Measurements from ENCODE around the gene FOSL2.

DNA sequence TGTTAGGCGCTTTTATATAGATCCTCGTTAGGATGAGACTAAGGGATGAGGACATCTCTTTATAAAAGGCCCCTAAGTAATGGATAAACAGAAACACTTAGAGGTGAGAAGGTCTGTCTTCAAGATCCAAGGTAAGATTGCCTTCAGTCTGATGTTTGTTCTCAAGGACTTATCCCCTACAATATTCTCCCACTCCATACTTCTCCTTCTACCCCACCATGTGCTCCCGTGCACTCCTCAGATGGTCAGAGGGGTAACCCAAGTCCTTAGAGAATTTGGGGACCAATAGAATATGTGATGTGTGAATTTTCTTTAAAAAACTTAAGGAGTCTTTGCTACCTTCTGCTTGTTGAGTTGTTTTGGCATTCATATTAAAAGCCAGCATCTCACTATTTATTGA is 23.1 kb downstream of the FOSL2 start:
- no peak for TF ChIP-seq ZNF654 (tag by site-specific recombination; IDR thresholded peaks at IDR 0.05; ENCODE audit: low read depth)
- TF ChIP-seq, protein P1, sequence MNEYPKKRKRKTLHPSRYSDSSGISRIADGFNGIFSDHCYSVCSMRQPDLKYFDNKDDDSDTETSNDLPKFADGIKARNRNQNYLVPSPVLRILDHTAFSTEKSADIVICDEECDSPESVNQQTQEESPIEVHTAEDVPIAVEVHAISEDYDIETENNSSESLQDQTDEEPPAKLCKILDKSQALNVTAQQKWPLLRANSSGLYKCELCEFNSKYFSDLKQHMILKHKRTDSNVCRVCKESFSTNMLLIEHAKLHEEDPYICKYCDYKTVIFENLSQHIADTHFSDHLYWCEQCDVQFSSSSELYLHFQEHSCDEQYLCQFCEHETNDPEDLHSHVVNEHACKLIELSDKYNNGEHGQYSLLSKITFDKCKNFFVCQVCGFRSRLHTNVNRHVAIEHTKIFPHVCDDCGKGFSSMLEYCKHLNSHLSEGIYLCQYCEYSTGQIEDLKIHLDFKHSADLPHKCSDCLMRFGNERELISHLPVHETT (tag by site-specific recombination; IDR thresholded peaks at IDR 0.05): no peak
- TF ChIP-seq ZNF510 (tag by site-specific recombination; IDR thresholded peaks at IDR 0.05; ENCODE audit: insufficient replicate concordance): no peak
- TF ChIP-seq, protein P2, sequence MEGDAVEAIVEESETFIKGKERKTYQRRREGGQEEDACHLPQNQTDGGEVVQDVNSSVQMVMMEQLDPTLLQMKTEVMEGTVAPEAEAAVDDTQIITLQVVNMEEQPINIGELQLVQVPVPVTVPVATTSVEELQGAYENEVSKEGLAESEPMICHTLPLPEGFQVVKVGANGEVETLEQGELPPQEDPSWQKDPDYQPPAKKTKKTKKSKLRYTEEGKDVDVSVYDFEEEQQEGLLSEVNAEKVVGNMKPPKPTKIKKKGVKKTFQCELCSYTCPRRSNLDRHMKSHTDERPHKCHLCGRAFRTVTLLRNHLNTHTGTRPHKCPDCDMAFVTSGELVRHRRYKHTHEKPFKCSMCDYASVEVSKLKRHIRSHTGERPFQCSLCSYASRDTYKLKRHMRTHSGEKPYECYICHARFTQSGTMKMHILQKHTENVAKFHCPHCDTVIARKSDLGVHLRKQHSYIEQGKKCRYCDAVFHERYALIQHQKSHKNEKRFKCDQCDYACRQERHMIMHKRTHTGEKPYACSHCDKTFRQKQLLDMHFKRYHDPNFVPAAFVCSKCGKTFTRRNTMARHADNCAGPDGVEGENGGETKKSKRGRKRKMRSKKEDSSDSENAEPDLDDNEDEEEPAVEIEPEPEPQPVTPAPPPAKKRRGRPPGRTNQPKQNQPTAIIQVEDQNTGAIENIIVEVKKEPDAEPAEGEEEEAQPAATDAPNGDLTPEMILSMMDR (tag by site-specific recombination; IDR thresholded peaks at IDR 0.05): no peak
- TF ChIP-seq ZNF792 (tag by site-specific recombination; IDR thresholded peaks at IDR 0.05): no peak
- no peak for TF ChIP-seq ZNF239 (tag by site-specific recombination; IDR thresholded peaks at IDR 0.05)
- TF ChIP-seq, protein P3, sequence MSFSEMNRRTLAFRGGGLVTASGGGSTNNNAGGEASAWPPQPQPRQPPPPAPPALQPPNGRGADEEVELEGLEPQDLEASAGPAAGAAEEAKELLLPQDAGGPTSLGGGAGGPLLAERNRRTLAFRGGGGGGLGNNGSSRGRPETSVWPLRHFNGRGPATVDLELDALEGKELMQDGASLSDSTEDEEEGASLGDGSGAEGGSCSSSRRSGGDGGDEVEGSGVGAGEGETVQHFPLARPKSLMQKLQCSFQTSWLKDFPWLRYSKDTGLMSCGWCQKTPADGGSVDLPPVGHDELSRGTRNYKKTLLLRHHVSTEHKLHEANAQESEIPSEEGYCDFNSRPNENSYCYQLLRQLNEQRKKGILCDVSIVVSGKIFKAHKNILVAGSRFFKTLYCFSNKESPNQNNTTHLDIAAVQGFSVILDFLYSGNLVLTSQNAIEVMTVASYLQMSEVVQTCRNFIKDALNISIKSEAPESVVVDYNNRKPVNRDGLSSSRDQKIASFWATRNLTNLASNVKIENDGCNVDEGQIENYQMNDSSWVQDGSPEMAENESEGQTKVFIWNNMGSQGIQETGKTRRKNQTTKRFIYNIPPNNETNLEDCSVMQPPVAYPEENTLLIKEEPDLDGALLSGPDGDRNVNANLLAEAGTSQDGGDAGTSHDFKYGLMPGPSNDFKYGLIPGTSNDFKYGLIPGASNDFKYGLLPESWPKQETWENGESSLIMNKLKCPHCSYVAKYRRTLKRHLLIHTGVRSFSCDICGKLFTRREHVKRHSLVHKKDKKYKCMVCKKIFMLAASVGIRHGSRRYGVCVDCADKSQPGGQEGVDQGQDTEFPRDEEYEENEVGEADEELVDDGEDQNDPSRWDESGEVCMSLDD (tag by site-specific recombination; IDR thresholded peaks at IDR 0.05): no peak
- no peak for TF ChIP-seq ZNF548 (tag by site-specific recombination; IDR thresholded peaks at IDR 0.05)
- TF ChIP-seq SP2 (tag by site-specific recombination; IDR thresholded peaks at IDR 0.05): no peak
- TF ChIP-seq, protein P4, sequence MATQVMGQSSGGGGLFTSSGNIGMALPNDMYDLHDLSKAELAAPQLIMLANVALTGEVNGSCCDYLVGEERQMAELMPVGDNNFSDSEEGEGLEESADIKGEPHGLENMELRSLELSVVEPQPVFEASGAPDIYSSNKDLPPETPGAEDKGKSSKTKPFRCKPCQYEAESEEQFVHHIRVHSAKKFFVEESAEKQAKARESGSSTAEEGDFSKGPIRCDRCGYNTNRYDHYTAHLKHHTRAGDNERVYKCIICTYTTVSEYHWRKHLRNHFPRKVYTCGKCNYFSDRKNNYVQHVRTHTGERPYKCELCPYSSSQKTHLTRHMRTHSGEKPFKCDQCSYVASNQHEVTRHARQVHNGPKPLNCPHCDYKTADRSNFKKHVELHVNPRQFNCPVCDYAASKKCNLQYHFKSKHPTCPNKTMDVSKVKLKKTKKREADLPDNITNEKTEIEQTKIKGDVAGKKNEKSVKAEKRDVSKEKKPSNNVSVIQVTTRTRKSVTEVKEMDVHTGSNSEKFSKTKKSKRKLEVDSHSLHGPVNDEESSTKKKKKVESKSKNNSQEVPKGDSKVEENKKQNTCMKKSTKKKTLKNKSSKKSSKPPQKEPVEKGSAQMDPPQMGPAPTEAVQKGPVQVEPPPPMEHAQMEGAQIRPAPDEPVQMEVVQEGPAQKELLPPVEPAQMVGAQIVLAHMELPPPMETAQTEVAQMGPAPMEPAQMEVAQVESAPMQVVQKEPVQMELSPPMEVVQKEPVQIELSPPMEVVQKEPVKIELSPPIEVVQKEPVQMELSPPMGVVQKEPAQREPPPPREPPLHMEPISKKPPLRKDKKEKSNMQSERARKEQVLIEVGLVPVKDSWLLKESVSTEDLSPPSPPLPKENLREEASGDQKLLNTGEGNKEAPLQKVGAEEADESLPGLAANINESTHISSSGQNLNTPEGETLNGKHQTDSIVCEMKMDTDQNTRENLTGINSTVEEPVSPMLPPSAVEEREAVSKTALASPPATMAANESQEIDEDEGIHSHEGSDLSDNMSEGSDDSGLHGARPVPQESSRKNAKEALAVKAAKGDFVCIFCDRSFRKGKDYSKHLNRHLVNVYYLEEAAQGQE (tag by site-specific recombination; IDR thresholded peaks at IDR 0.05): no peak
- TF ChIP-seq ZNF670 (tag by site-specific recombination; IDR thresholded peaks at IDR 0.05; ENCODE audit: low read depth): no peak

All from HEK293 (cell line).